DMS53 (cell line): ENCODE measurements around the gene FBXW2.
"Not testable (repeated sequence)": the region's sequence is repeated elsewhere in the genome, so short reads cannot be mapped to it uniquely, and the experiment has no call there.

Experiments
- DNase-seq: peaks from one replicate; lab custom pipeline; 2025; lab: John Stamatoyannopoulos, UW

FBXW2 gene

GRCh38 chr9:120778758-120779157 lies 14.5 kb downstream of the FBXW2 start:
- DNase-seq = peak; percentile 17

DNA sequence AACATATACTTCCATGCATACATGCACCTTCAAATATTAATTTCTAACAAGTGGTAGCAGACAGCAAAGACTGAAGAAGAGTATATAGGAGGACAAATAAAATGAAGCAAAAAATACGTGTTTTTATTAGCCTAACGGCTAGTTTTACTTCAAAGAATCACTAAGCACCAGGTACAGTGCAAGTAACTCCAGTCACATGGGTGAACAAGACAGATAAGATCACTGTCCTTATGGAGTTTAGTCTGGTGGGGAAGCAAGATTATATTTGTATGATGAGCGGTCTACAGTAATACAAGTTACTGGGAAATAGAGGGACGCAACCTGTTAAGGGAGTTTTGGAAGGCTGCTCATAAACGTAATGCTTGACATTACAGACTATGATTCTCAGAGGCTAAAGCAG lies 16.0 kb downstream of the FBXW2 start:
- no peak for DNase-seq

DNA sequence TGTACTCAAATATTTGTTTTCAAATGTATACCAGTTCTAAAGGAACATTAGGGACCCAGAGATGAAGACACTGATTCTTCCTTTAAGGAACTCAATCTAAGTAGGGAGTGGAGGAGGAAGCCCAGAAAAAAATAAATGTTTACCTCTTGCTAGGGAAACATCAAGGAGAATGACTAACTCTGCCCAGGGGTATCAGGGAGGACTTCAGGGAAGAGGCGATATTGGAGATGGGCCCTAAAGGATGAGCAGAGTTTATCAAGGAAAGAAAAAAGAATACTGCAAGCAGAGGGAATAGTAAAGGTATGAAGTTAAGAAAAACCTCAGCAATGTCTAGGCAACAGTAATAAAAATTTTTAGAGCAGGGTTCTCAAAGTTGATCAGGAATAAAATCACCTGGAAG lies 16.4 kb downstream of the FBXW2 start:
- DNase-seq = no peak

DNA sequence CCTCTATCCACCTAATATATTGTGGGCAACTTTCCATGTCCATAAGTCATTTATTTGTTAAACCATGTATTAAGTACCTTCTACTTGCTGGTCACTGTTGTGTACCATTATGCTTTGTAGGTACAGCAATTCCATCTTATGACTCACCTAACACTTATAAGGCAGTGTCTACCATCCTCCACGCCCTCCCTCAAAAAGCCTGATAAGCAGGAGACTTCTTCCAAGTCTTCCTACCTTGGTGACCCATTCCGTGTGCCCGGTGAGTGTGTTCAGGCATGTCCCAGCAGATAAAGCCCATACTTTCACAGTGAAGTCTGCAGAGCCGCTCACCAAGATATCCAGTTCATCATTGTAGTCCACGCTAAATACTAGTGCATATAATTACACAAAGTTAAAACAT lies 17.4 kb downstream of the FBXW2 start:
- no peak for DNase-seq

DNA sequence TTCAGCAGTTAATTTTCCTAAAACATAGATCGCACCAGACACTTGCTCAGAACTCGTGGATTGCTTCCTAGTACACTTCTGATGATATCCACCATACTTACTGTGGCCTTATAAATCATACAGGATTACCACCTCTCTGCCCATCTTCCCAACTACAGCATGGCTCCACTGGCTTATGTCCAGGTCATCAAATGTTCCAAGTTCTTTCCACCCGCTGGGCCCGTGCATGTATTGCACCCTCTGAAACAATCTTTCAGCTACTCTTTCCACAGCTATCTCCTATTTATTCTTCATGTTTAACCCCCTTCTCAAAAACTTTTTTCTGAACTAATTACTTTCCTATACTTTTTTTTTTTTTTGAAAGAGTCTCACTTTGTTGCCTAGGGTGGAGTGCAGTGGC lies 18.5 kb downstream of the FBXW2 start:
- no peak for DNase-seq

- DNase-seq = no peak
These were observed 20.0 kb downstream of the FBXW2 start for GRCh38 chr9:120773256-120773655.

GRCh38 chr9:120770931-120771330 lies 22.3 kb downstream of the FBXW2 start:
- DNase-seq = no peak

DNA sequence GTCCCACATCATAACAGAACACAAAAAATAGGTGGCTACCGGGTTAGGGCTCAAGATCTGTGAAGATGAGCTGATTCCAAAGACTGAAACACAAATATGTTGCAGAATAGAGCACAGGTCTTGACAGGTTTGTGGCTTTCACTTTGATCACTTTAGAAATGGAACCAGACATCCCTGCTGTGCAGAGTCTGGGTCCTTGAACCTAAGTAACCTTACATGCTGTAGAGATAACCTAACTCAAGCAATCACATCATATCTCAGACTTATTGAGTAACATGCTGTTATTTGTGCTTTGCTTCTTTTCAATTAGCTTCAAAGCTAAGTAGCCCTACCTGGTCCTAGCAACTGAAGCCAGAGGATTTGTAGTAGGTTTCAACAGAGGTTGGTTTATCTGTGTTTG lies 24.3 kb downstream of the FBXW2 start:
- DNase-seq = no peak

DNA sequence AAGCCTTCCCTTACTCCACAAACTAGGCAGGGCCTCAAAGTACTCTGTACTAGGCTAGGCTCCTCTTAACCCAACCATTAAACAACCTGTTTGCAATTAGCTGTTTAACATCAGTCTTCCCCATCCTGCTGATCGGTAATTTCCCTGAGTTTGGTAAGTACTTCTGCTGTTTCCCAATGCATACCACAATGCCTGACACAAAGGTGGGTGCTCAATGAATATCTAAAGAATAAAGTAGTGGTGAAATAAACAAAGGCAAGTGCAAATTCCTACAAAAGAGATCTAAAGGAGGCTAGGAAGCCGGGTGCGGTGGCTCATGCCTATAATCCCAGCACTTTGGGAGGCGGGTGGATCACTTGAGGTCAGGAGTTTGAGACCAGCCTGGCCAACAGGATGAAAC lies 25.0 kb downstream of the FBXW2 start:
- DNase-seq = no peak

- peak; percentile 82 for DNase-seq
These were observed 25.8 kb downstream of the FBXW2 start for GRCh38 chr9:120767451-120767850.

- no peak for DNase-seq
These were observed 27.2 kb downstream of the FBXW2 start for GRCh38 chr9:120765910-120766425.

- no peak for DNase-seq
These were observed 28.7 kb downstream of the FBXW2 start for GRCh38 chr9:120764476-120764875.

- DNase-seq = no peak
These were observed 32.2 kb downstream of the FBXW2 start for GRCh38 chr9:120761006-120761405.

DNA sequence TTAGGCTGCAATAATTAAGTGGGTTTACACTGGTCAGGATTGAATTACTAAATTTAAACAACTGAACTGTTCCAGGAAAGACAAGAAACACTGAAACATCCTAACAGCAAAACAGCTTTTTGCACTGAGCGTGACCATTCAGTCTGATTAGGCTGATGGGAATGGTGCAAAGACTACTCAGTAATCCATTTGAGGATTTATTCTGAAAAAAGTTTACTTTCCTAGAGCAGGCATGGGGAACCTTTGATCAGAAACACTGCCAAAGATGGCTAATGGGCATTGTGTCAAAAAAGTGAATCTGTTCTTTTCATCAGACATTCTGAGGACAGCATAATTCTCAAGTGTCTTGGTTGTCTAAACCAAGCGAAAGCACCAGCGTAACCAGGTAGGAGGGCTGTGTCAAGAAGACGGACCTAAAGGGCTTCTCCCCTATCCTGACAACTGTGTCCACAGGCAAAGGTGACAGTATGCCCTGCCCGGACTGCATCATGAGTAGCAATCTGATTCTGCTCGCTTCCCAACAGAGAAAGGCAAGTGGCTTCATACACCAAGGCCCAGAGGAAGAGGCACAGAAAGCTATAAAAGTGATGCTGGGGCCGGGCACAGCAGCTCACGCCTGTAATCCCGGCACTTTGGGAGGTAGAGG lies 33.3 kb downstream of the FBXW2 start:
- DNase-seq = no peak

DNA sequence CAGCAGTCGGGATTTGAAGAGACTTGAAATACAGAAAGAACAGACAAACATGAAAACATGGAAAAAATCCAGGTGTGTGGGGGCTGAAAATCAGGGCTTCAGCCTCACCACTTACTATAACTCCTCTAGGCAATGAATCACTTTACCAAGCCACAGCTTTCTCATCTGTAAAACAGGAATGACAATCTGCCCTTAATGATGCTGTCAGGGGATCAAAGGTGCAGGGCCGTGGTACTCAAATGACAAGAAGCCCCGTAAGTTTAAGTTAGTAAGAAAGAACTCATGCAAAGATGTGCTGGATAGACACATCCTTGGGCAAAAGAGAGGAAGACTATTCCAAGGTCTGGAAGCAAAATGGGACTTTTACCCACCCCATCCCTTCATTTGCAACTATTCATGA lies 34.7 kb downstream of the FBXW2 start:
- DNase-seq = no peak

DNA sequence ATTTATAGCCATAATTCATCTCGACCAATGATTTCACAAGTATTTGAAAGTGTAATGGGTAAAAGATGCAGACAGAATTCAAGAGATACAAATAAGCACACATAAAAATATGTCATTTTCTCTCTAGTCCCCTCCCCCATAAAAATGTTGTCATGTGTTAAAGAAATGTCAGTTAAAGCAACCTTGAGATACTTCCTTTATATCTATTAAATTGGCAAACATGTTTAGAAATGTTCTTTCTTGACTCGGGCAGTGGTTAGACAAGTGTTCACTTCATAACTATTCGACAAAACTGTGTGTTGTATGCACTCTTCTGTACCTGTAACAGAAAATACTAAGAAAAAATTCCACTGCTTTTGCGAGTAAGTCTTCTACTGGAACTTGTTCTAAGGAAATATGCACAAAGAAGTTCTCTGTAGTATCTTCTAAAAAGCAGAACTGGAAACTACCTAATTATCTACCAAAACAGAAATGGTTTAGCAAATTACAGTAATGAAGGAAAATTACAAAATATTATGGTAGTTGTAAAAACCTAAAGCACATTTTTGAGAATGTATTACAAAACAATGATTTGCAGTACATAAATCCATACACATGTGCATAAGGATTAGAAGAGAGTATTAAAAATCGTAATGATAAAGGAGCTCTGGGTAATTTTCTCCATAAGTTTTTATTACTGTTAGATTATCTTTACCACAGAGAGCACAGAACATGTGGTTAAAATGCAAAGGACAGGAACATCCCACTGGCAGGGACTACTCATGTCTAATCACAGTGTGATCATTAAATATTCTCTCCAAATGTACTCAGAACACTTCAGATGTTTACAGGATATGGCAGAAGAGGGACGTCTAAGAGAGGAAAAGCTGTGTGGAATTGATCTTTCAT lies 35.9 kb downstream of the FBXW2 start:
- DNase-seq = no peak

- no peak for DNase-seq
These were observed 36.7 kb downstream of the FBXW2 start for GRCh38 chr9:120756531-120756930.

DNA sequence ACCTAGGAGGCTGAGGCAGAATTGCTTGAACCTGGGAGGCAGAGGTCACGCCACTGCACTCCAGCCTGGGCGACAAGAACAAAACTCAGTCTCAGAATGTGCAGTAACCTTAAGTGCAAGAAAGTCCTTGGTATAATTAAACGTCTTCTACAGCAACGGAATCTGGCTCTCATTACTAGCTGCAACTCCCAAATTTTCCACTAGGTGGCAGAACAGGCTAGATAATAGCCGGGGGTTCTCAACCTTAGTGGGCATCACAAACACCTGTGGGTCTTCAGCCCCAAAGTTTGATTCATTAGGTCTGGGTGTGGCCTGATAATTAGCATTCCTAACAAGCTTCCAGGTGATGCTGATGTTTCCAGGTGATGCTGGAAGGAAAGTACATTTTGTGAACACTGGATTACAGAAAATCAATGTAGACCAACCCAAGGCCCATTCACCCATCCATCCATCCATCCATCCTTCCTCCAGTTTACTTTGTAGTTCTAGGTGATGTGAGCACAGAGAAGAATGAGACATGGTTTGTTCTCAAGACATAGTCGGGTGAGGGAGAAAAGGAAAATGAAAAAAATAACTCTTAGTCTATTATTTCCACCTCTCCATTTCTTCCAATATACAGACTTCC lies 37.3 kb downstream of the FBXW2 start:
- DNase-seq = peak; percentile 71

DNA sequence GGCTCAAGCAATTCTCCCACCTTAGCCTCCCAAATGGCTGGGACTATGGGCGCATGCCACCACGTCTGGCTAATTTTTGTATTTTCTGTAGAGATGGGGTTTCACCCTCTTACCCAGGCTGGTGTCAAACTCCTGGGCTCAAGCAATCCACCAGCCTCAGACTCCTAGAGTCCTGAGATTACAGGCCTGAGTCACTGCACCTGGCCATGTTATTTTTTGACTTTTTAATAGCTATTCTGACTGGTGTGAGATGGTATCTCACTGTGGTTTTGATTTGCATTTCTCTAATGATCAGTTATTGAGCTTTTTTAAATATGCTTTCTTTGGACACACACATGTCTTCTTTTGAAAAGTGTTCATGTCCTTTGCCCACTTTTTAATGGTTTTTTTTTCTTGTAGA lies 38.2 kb downstream of the FBXW2 start:
- DNase-seq = no peak

DNA sequence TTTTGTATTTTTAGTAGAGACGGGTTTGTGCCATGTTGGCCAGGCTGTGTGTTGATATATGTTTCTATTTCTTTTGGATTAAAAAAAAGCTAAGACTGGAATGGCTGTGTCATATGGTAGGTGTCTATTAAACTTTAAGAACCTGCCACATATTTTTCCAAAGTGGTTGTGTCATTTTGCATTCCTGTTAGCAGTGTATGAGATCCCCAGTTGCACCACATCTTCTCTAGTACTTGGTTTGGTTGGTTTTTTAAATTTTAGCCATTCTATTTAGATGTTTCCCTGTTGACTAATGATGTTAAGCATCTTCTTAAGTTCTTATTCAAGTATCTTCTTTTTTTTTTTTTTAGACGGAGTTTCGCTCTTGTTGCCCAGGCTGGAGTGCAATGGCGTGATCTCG lies 42.8 kb downstream of the FBXW2 start:
- DNase-seq = no peak

GRCh38 chr9:120746366-120746765 lies 46.9 kb downstream of the FBXW2 start:
- not testable (repeated sequence) for DNase-seq

DNA sequence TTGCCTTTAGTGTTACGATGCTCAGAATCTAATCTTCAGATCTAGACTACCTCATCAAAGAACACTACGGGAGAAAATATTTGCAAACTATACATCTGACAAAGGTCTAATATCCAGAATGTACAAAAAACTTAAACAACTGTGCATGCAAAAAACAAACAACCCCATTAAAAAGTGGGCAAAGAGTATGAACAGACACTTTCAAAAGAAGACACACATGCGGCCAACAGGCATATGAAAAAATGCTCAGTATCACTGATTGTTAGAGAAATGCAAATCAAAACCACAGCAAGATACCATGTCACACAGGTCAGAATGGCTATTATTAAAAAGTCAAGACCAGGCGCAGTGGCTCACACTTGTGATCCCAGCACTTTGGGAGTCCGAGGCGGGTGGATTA lies 47.9 kb downstream of the FBXW2 start:
- DNase-seq = no peak

- peak; percentile 80 for DNase-seq
These were observed 50.2 kb downstream of the FBXW2 start for GRCh38 chr9:120742951-120743416.
